Transverse colon (tissue), 4 donors: ENCODE measurements around the gene REL. TPM values are rescaled to one million over a fixed set of nuclear protein-coding genes. Genes with fewer than 3 reads are reported as not detected.

Experiments used
- DNase-seq: peaks from one replicate; pipeline ENCODE4 v3.0.0-alpha.2; 2019
- H3K27ac ChIP-seq, 4 donors: fragments of 200-600 bp; sonication (generic); 2 replicates each; pipeline ENCODE4 v1.5.1; 2016 to 2018; ENCODE audit warnings: inconsistent platforms in 4 of 4
- H3K27me3 ChIP-seq: fragments of 200-600 bp; sonication (generic); 2 replicates; pipeline ENCODE4 v1.5.1; 2017; ENCODE audit warnings: inconsistent platforms
- H3K36me3 ChIP-seq, 4 donors: fragments of 200-600 bp; sonication (generic); 2 replicates each; pipeline ENCODE4 v1.5.1; 2017 to 2019; ENCODE audit warnings: inconsistent platforms in 4 of 4
- H3K4me1 ChIP-seq, 4 donors: fragments of 200-600 bp; sonication (generic); 2 replicates each; pipeline ENCODE4 v1.5.1; 2017 to 2020; ENCODE audit warnings: inconsistent platforms in 4 of 4
- H3K4me3 ChIP-seq, 4 donors: fragments of 200-600 bp; sonication (generic); 1 replicate in 1 of 4; 2 replicates in 3 of 4; pipeline versions ENCODE4 v1.5.1 to v1.6.1; 2017 to 2019; ENCODE audit warnings: inconsistent platforms in 4 of 4
- H3K9me3 ChIP-seq, 2 donors: fragments of 200-600 bp; sonication (generic); 2 replicates each; pipeline ENCODE4 v1.5.1; 2017 to 2019; ENCODE audit warnings: inconsistent platforms in 2 of 2
- EP300 ChIP-seq: sonication (generic); formaldehyde crosslinking; IDR thresholded peaks from one replicate; pipeline ENCODE4 v1.6.1; 2017; ENCODE audit warnings: antibody characterized with exemption, low read depth
- POLR2A ChIP-seq: fragments of 450-650 bp; IDR thresholded peaks from one replicate; pipeline ENCODE4 v1.6.1; 2016; ENCODE audit warnings: antibody characterized with exemption, mild to moderate bottlenecking, moderate library complexity
- POLR2AphosphoS5 ChIP-seq, 3 donors: sonication (generic); formaldehyde crosslinking; IDR thresholded peaks; one replicate each; pipeline ENCODE4 v1.6.1; 2016; ENCODE audit warnings: antibody characterized with exemption in 3 of 3
- WGBS, 2 donors: methylation state at CpG; one replicate each; pipeline ENCODE4 v1.1.5; 2018; ENCODE audit warnings: low coverage in 1 of 2; 5-methylcytosine and 5-hydroxymethylcytosine counted together
- in situ Hi-C, 4 donors: fragments of 200-750 bp; cut with MboI; loops; one replicate each; pipeline versions ENCODE4 v1.15.0 to v1.15.1; 2017; ENCODE audit warnings: low sequenced_read_pairs in 3 of 4, low pct_ligation_motif_present in 1 of 4, low pct_unique_long_range_greater_than_20kb in 1 of 4
- intact Hi-C: fragments of 100-400 bp; cut with DNase I; formaldehyde crosslinking; loops from one replicate; pipeline ENCODE4 v1.15.1; 2023; ENCODE audit warnings: low total_unique reads
- total RNA-seq, 4 donors: library from RNA; depleted of rRNA; stranded (reverse); fragments of >200 nt; gene quantifications; one replicate each; pipeline ENCODE4 v1.1.0, GENCODE V29; 2016
- TF ChIP-seq, protein P1 (sequence below), 5 experiments: fragments of 200-600 bp in 3 of 5; fragments of 450-650 bp in 2 of 5; sonication (generic) in 3 of 5; IDR thresholded peaks; 1 replicate in 2 of 5; 2 replicates in 3 of 5; pipeline ENCODE4 v1.5.1; 2016 to 2017; ENCODE audit warnings: antibody characterized with exemption in 5 of 5, inconsistent platforms in 3 of 5, mild to moderate bottlenecking in 2 of 5, moderate library complexity in 1 of 5

Gene REL
- total RNA-seq, 4 donors from 2014 or later = 6.2 to 29.5 (median 14.9) TPM

GRCh38 chr2:60958361-60958760 is 77.0 kb downstream of the REL start:
- intact Hi-C loops (no loop called here), in situ Hi-C loops (no loop called here)
- no peak for DNase-seq
- H3K27me3 ChIP-seq = no peaks in the 10 kb centered on the region
- H3K9me3 ChIP-seq = no peaks in the 10 kb centered on the region
- TF ChIP-seq, protein P1, sequence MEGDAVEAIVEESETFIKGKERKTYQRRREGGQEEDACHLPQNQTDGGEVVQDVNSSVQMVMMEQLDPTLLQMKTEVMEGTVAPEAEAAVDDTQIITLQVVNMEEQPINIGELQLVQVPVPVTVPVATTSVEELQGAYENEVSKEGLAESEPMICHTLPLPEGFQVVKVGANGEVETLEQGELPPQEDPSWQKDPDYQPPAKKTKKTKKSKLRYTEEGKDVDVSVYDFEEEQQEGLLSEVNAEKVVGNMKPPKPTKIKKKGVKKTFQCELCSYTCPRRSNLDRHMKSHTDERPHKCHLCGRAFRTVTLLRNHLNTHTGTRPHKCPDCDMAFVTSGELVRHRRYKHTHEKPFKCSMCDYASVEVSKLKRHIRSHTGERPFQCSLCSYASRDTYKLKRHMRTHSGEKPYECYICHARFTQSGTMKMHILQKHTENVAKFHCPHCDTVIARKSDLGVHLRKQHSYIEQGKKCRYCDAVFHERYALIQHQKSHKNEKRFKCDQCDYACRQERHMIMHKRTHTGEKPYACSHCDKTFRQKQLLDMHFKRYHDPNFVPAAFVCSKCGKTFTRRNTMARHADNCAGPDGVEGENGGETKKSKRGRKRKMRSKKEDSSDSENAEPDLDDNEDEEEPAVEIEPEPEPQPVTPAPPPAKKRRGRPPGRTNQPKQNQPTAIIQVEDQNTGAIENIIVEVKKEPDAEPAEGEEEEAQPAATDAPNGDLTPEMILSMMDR (IDR thresholded peaks at IDR 0.05) = no peak
- TF ChIP-seq EP300 (no peak), POLR2AphosphoS5 (IDR thresholded peaks at IDR 0.05) (no peak), POLR2A (no peak)
- peaks cover 0 to 4% (median 0%) of the 10 kb centered on the region in 4 donors for H3K36me3 ChIP-seq
- H3K4me3 ChIP-seq = no peak overlapping the region
- peaks cover 0 to 7% (median 2%) of the 10 kb centered on the region in 4 donors for H3K4me1 ChIP-seq
- H3K27ac ChIP-seq = peak overlapping the region in 3 of 4 donors; percentile 31 to 56 (median 49)
- 97% methylated on average over 3 of the region's 3 CpGs; no CpG with 5 or more reads in 1 of the 2 donors for WGBS, 2 donors

- WGBS, 2 donors = 76 to 93% methylated on average over 2 to 3 of the region's 3 CpGs
- Histone ChIP-seq H3K4me1 (peaks cover 0 to 7% (median 2%) of the 10 kb centered on the region in 4 donors), H3K27ac (peak overlapping the region in 3 of 4 donors; percentile 31 to 56 (median 49)), H3K27me3 (no peaks in the 10 kb centered on the region), H3K4me3 (no peak overlapping the region), H3K9me3 (no peaks in the 10 kb centered on the region), H3K36me3 (no peaks in the 10 kb centered on the region)
- TF ChIP-seq EP300 (no peak), POLR2AphosphoS5 (IDR thresholded peaks at IDR 0.05) (no peak), POLR2A (no peak)
- TF ChIP-seq, protein P1 (IDR thresholded peaks at IDR 0.05) = no peak
- no peak for DNase-seq
- in situ Hi-C loops (no loop called here), intact Hi-C loops (no loop called here)
These were observed 77.4 kb downstream of the REL start for GRCh38 chr2:60958800-60959199.

DNA sequence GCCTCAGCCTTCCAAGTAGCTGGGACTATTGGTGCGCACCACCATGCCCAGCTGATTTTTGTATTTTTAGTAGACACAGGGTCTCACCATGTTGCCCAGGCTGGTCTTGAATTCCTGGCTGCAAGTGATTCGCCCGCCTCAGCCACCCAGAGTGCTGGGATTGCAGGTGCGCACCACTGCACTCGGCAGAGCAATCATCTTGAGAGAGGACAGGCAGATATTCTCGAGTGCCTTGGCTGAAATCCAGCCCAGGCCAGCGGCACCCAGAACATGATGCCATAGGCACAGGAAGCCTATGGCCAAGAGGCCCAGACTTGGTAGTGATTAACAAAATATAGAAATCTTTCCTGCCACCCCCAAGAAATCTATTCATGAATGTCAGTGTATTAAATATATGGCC is 78.1 kb downstream of the REL start:
- Histone ChIP-seq H3K36me3 (no peaks in the 10 kb centered on the region), H3K4me1 (peaks cover 0 to 7% (median 2%) of the 10 kb centered on the region in 4 donors), H3K27ac (peak overlapping the region in 3 of 4 donors; percentile 29 to 56 (median 31)), H3K9me3 (no peaks in the 10 kb centered on the region), H3K27me3 (no peaks in the 10 kb centered on the region), H3K4me3 (no peak overlapping the region)
- DNase-seq = no peak
- WGBS, 2 donors = 88 to 100% methylated on average over 1 to 7 of the region's 7 CpGs
- intact Hi-C loops = no loop called here
- in situ Hi-C loops = no loop called here
- TF ChIP-seq EP300 = no peak
- no peak for TF ChIP-seq POLR2AphosphoS5 (IDR thresholded peaks at IDR 0.05)
- TF ChIP-seq POLR2A = no peak
- TF ChIP-seq, protein P1 (IDR thresholded peaks at IDR 0.05) = no peak

GRCh38 chr2:60960706-60961105 is 79.3 kb downstream of the REL start:
- Histone ChIP-seq H3K4me1 (peaks cover 0 to 7% (median 2%) of the 10 kb centered on the region in 4 donors), H3K27me3 (no peaks in the 10 kb centered on the region), H3K4me3 (no peak overlapping the region), H3K36me3 (no peaks in the 10 kb centered on the region), H3K27ac (no peak overlapping the region), H3K9me3 (no peaks in the 10 kb centered on the region)
- intact Hi-C loops = no loop called here
- no peak for DNase-seq
- TF ChIP-seq, protein P1 (IDR thresholded peaks at IDR 0.05) = no peak
- no peak for TF ChIP-seq POLR2A
- TF ChIP-seq POLR2AphosphoS5 (IDR thresholded peaks at IDR 0.05) = no peak
- no peak for TF ChIP-seq EP300
- in situ Hi-C loops = no loop called here
- 89 to 90% methylated on average over 1 of the region's 1 CpG for WGBS, 2 donors
